KOPT-K1 (cell line): ENCODE results near the gene LSP1.

Experiments
- H3K27ac ChIP-seq: fragments of 200-600 bp; sonication (generic); 2 replicates; pipeline ENCODE4 v1.5.1; 2016; ENCODE audit warnings: antibody characterized with exemption, mild to moderate bottlenecking, low read depth, low read length; ENCODE audit not compliant: poor library complexity, severe bottlenecking
- H3K36me3 ChIP-seq: fragments of 200-600 bp; sonication (generic); 2 replicates; pipeline ENCODE4 v1.5.1; 2017; ENCODE audit warnings: antibody characterized with exemption, mild to moderate bottlenecking, low read length, moderate library complexity; ENCODE audit not compliant: insufficient read depth
- H3K9me3 ChIP-seq: fragments of 200-600 bp; sonication (generic); 2 replicates; pipeline ENCODE4 v1.5.1; 2017; ENCODE audit warnings: antibody characterized with exemption, low read length, mild to moderate bottlenecking; ENCODE audit not compliant: insufficient read depth, poor library complexity, severe bottlenecking

The LSP1 gene

DNA sequence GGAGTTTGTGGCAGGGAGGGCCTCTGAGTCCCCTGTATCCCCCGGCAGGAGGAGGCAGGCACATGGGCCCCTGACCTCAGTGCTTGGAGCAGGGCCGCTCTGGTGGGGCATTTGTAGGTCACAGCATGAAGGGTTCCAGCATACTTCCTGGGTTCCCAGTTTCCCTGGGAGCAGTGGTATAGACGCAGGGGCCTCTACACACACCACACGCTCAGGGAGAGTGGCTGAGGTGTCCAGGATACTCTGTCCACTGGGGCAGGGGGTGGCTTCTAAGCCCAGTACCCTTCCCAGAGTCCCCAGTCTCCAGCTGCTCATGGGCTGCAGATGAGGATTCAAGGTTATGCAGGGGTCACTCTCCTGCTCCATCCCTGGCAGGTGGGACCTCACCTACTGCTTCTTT, 6.1 kb downstream of the LSP1 start:
- H3K27ac ChIP-seq, result no peak overlapping the region
- no peaks in the 10 kb centered on the region for H3K9me3 ChIP-seq
- no peaks in the 10 kb centered on the region for H3K36me3 ChIP-seq

DNA sequence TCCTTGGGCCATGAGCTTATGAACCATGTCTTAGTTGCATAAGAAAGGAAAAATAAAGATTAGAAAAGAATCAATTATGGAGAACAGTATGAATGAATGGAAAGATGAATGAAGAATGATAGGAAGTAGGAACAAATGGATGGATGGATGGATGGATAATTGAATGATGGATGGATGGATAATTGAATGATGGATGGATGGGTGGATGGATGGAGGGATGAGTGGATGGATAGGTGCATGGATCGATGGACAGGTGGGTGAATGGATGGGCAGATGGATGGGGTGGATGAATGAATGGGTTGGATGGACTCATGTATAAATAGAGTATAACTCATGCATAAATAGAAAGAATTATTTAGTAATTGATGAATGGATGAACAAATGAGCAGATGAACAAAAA, 7.2 kb downstream of the LSP1 start:
- Histone ChIP-seq H3K27ac (no peak overlapping the region), H3K36me3 (no peaks in the 10 kb centered on the region), H3K9me3 (no peaks in the 10 kb centered on the region)

DNA sequence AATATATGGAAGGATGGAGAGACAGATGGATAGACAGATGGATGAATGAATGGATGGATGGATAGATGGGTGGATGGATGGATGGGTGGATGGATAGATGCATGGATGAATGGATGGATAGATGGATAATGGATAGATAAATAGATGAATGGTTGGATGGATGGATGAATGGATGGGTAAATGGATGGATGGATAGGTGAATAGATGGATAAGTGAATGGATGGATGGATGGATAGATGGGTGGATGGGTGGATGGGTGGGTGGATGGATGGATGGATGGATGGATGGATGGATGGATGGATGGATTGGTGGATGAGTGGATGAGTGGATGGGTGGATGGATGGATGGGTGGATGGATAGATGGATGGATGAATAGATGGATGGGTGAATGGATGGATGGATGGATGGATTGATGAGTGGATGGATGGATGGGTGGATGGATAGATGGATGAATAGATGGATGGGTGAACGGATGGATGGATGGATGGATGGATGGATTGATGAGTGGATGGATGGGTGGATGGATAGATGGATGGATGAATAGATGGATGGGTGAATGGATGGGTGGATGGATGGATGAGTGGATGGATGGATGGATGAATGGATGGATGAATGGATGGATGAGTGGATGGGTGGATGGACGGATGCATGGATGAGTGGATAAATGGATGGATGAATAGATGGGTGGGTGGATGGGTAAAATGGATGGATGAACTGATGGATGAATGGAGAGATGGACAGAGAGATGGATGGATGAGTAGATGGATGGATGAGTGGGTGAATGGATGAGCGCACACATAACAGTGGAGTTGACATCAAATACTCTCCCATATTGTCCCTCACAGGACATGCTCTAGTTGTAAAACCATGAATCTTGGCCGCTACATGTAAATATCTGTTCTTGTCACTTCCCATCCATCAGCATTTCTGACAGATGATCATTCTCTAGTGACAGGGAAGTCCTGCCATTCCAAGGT, 8.8 kb downstream of the LSP1 start:
- Histone ChIP-seq H3K27ac (no peak overlapping the region), H3K9me3 (no peaks in the 10 kb centered on the region), H3K36me3 (no peaks in the 10 kb centered on the region)

DNA sequence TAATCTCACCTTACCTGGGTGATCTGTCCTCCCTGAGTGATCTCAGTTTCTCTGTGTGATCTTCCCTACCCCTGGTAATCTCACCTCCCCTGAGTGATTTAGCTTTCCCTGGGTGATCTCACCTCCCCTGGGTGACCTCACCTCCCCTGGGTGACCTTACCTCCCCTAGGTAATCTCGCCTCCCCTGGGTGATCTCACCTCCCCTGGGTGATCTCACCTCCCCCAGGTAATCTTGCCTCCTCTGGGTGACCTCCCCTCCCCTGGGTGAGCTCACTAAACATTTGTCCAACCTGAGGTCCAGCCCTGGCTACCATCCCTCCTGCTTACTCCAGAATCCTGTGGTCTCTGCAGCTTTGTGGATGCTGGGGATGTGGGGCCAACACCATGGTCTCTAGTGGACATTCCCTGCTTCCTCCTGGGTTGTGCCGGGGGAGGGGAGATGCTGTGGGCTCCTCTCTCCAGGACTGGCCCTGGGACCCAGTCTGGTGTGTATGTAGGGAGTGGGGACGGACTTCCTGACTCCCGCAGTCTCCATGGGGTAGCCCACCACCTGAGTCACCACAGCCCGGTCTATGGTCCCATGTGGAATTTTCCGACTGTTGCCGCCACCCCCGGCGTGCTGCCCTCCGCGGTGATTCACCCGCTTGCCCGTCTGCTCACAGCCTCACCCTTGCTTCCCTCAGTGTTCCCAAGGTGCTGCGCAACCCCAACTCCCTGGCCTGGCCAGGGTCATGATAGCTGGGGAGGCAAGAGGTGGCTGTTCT, 9.9 kb downstream of the LSP1 start:
- Histone ChIP-seq H3K9me3 (no peaks in the 10 kb centered on the region), H3K27ac (no peak overlapping the region), H3K36me3 (no peaks in the 10 kb centered on the region)

GRCh38 chr11:1863352-1864216, 10.7 kb downstream of the LSP1 start:
- no peak overlapping the region for H3K27ac ChIP-seq
- no peaks in the 10 kb centered on the region for H3K9me3 ChIP-seq
- H3K36me3 ChIP-seq, result no peaks in the 10 kb centered on the region

GRCh38 chr11:1864231-1864630, 11.3 kb downstream of the LSP1 start:
- Histone ChIP-seq H3K9me3 (no peaks in the 10 kb centered on the region), H3K36me3 (no peaks in the 10 kb centered on the region), H3K27ac (no peak overlapping the region)

DNA sequence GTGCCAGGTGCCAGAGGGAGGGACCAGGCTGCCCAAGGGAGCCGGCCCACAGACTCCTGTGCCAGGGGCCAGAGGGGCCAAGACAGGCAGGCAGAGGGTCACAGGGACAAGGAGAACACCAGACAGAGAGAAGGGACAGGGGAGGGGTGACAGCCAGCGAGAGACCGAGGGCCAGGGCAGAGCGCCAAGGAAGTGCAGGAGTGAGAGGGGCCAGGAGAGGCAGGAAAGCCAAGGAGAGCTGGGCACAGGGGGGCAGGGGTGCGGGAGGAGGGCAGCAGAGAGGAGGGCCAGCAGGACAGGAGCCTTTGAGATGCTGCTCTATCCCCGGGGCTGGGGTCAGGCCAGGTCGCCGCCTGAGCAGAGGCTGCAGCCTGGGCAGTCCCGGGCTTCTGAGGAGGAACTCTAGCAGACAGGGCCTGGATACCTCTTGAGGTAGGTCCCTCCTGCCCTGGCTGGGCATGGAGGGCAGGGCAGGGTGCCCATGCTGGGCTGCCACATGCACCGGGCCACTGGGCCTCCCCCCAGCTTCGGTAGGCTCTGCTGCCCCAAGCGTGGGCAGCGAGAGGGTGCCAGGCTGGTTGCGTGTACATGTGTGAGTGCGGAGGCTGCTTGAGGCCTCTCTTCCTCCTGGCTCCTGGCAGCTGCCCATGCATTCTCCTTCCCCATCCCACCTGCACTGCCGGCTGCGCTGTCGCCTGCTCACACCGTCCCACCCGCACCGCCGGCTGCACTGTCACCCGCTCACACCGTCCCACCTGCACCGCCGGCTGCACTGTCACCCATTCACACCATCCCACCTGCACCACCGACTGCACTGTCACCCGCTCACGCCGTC, 12.2 kb downstream of the LSP1 start:
- H3K27ac ChIP-seq, result no peak overlapping the region
- H3K9me3 ChIP-seq, result no peaks in the 10 kb centered on the region
- no peaks in the 10 kb centered on the region for H3K36me3 ChIP-seq

DNA sequence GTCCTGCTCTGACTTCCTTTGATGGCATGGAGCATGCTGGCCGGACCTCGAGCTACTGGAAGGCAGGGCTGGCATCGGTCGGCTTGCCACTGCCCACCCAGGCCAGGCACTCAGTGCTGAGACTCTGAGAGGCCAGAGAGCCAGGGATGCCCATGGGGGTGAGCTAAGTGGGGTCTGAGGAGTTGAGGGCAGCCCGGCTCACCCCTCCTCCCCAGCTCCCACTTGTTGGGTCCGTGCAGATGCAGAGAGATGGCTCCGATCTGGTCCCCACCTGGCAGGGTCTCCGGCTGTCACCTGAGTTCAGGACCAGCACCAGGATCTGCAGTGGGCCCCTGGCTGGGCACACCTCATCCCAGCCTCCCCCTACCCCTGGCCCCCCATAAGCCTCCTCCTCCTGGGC, 13.3 kb downstream of the LSP1 start:
- Histone ChIP-seq H3K27ac (no peak overlapping the region), H3K9me3 (no peaks in the 10 kb centered on the region), H3K36me3 (no peaks in the 10 kb centered on the region)

- Histone ChIP-seq H3K36me3 (no peaks in the 10 kb centered on the region), H3K9me3 (no peaks in the 10 kb centered on the region), H3K27ac (no peak overlapping the region)
Measured at GRCh38 chr11:1866776-1867175, 13.9 kb downstream of the LSP1 start.

DNA sequence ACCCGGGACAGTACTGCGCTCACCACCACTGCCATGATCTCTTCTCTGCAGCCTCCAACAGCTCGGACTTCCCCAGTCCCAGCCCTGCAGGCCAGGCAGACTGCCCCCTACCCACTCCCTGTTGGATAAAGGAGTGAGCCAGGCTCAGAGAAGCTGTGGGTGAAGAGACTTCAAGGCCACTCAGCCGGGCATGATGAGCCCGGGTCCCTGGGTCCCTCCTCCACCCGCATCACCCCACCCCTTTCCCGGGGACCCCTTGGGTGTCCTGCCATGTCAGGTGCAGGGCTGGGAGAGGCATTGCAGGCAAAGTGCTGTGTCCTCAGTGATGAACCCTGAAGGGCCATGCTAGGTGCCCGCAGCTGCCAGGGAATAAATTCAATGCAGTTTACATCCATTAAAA, 14.5 kb downstream of the LSP1 start:
- Histone ChIP-seq H3K36me3 (no peaks in the 10 kb centered on the region), H3K9me3 (no peaks in the 10 kb centered on the region), H3K27ac (no peak overlapping the region)

DNA sequence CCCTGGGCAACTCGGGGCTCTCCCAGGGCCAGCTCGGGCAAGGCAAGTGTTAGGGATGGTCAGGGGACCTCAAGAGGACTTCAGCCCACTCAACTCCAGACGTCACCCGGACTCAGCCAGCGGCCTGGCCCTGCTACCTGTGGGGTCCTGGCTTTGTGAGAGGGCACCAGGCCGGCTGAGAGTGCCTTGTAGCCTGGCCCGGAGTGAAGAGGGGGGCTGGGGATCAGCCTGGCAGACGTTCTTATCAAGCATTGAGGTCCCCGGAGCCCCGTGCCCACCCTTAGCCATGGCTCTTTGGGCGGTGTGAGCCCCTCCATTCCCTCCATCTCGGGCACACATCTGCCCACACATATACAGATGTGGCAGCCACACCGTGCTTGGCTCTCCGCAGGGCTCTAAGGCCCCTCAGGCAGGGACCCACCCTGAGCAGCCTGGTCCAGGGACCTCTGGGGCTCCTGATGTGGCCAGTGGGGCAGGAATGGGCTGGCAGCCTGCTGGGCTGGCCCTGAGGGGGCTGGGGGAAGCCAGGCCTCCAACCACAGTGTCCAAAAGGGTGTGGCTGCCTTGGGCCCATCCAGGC, 15.3 kb downstream of the LSP1 start:
- Histone ChIP-seq H3K36me3 (no peaks in the 10 kb centered on the region), H3K9me3 (no peaks in the 10 kb centered on the region), H3K27ac (no peak overlapping the region)

DNA sequence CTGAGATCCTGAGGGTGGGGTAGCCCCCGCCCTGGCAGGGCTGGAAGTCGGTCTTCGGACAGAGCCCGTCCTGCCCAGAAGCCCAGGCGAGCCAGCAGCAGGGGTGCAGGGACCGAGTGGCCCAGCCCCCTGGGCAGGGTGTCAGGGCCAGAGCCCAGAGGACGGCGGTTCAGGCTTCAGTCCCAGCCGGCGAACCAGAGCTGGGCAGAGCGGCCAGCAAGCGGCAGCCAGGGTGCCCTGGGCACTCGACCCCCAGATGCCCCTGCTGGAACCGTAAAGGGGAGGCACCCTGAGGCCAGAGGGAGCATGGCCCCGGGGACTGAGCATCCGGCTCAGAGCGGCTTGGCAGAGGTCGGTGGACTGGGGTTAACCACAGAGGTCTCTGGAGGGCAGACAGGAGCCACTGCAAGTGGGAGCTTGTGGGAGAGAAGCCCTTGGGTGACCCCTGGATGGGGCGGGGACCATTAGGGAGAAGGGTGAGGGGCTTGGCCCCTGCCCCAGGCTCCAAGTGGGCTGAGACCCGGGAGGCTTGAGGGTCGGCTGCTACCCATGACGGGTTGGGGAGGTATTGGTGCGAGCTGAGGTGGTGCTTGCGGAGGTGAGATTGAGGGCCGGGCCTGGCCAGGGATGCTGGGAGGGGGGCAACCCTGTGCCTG, 15.9 kb downstream of the LSP1 start:
- no peak overlapping the region for H3K27ac ChIP-seq
- H3K36me3 ChIP-seq, result no peaks in the 10 kb centered on the region
- no peaks in the 10 kb centered on the region for H3K9me3 ChIP-seq

DNA sequence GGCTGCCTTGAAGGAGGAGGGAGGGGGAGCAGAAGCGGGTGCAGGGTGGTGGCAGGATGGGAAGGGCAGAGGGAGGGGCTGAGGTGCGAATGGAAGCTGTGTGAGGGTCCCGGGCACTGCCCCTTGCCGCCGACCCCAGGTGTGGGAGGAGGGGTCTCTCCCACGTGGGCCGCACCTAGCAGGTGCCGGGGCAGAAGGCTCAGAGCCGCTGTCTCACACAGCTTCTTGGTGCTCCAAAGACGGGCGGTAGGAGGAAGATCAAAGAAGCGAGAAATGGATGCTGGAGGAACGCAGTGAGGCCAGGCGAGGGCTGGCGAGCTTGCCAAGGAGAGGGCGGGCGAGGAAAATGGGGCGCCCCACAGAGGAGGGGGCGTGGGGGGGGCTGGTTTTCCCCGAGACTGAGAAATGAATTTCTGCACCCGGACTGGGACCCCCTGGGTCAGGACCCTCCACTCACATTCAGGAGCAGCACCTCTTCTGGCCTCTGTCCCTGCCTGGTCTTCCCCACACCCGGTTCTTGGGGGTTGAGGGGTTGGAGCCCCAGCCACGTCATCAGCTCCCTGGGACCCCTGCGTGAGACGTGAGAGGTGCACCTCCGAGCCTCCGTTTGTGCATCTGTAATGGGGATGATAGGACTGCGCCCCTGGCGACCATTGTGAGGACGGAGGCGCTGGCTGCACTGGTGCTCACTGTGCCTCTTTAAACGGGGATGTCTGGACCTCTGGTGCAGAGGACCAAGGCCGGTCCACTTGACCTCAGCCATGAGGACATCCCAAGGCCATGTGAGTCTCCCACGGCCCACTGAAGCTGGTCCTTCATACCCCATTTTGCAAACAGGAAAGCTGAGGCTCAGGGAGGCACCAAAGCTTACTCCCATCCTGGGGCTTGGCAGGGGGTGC, 16.8 kb downstream of the LSP1 start:
- H3K9me3 ChIP-seq, result no peaks in the 10 kb centered on the region
- H3K27ac ChIP-seq, result no peak overlapping the region
- no peaks in the 10 kb centered on the region for H3K36me3 ChIP-seq
